GM19240 (cell line): ENCODE results near the gene PRR33.
"Not testable (repeated sequence)": the region's sequence is repeated elsewhere in the genome, so short reads cannot be mapped to it uniquely, and the experiment has no call there.

Experiments used
- DNase-seq: peaks from one replicate; pipeline ENCODE4 v3.0.0; 2011; ENCODE audit warnings: low spot score; ENCODE audit not compliant: insufficient read length

The PRR33 gene

GRCh38 chr11:1891831-1892115, at the start of gene PRR33:
Gene PRR33 (minus strand): TSS chr11:1891895. CDS start chr11:1890584, 1,311 bp downstream.
- no peak for DNase-seq

GRCh38 chr11:1939788-1940187, 48.1 kb upstream of the PRR33 start:
- not testable (repeated sequence) for DNase-seq

GRCh38 chr11:1939006-1939625, 47.4 kb upstream of the PRR33 start:
- no peak for DNase-seq

- no peak for DNase-seq
These were observed 46.8 kb upstream of the PRR33 start for GRCh38 chr11:1938343-1939005.

- DNase-seq = no peak
These were observed 46.1 kb upstream of the PRR33 start for GRCh38 chr11:1937616-1938342.

- no peak for DNase-seq
These were observed 45.3 kb upstream of the PRR33 start for GRCh38 chr11:1936781-1937615.

- DNase-seq = no peak
These were observed 44.5 kb upstream of the PRR33 start for GRCh38 chr11:1936072-1936780.

- no peak for DNase-seq
These were observed 43.7 kb upstream of the PRR33 start for GRCh38 chr11:1935156-1936071.

- no peak for DNase-seq
These were observed 42.9 kb upstream of the PRR33 start for GRCh38 chr11:1934335-1935155.

- DNase-seq = no peak
These were observed 42.0 kb upstream of the PRR33 start for GRCh38 chr11:1933416-1934334.

GRCh38 chr11:1932681-1933080, 41.0 kb upstream of the PRR33 start:
- no peak for DNase-seq

- DNase-seq = no peak
These were observed 40.4 kb upstream of the PRR33 start for GRCh38 chr11:1932105-1932480.

GRCh38 chr11:1931341-1932104, 39.8 kb upstream of the PRR33 start:
- DNase-seq = no peak

GRCh38 chr11:1930462-1930830, 38.8 kb upstream of the PRR33 start:
- DNase-seq = no peak

- no peak for DNase-seq
These were observed 38.1 kb upstream of the PRR33 start for GRCh38 chr11:1929621-1930461.

GRCh38 chr11:1928891-1929541, 37.3 kb upstream of the PRR33 start:
- DNase-seq = no peak
